OCI-LY7 (cell line): Measurements from ENCODE around the gene DCAF8L2. TPM values are rescaled to one million over a fixed set of nuclear protein-coding genes. Genes with fewer than 3 reads are reported as not detected.
"Not testable (repeated sequence)": the region's sequence is repeated elsewhere in the genome, so short reads cannot be mapped to it uniquely, and the experiment has no call there.

Experiments used
- BruUV-seq: library from RNA; stranded (reverse); fragments of 400-500 nt; replicated peaks from 2 replicates; lab custom pipeline; 2021; lab: Mats Ljungman, UMichigan
- CTCF ChIA-PET: fragments of 300-600 bp; sonication (Branson Sonifier 250); formaldehyde crosslinking; loops from one replicate; lab custom pipeline; 2022; ENCODE audit warnings: antibody characterized with exemption; ENCODE audit not compliant: unreplicated experiment; lab: Charles Lee
- POLR2A ChIA-PET: fragments of 300-600 bp; sonication (Branson Sonifier 250); formaldehyde crosslinking; loops from one replicate; lab custom pipeline; 2022; ENCODE audit warnings: antibody characterized with exemption; lab: Charles Lee
- DNase-seq: peaks from one replicate; pipeline ENCODE4 v3.0.0-alpha.2; 2015; ENCODE audit warnings: low spot score
- H2AFZ ChIP-seq: fragments of 200-600 bp; sonication (generic), shearing (Covaris generic); 2 replicates; pipeline ENCODE4 v1.6.1; 2014; ENCODE audit warnings: mild to moderate bottlenecking, antibody characterized with exemption, low read length, moderate library complexity
- H3K27ac ChIP-seq: fragments of 200-600 bp; sonication (generic); 2 replicates; pipeline ENCODE4 v1.5.1; 2014; ENCODE audit warnings: mixed run types, low read depth, mild to moderate bottlenecking, moderate library complexity, low read length, inconsistent platforms; ENCODE audit not compliant: poor library complexity, severe bottlenecking
- H3K36me3 ChIP-seq: fragments of 200-600 bp; sonication (generic); 2 replicates; pipeline ENCODE4 v1.6.1; 2014; ENCODE audit warnings: mild to moderate bottlenecking, antibody characterized with exemption, low read length, moderate library complexity, mixed read lengths; ENCODE audit not compliant: insufficient read depth
- H3K4me1 ChIP-seq: fragments of 200-600 bp; sonication (generic); 2 replicates; pipeline ENCODE4 v1.5.1; 2014; ENCODE audit warnings: mild to moderate bottlenecking, low read length; ENCODE audit not compliant: insufficient read depth, poor library complexity, severe bottlenecking
- H3K4me2 ChIP-seq: fragments of 200-600 bp; sonication (generic); 2 replicates; pipeline ENCODE4 v1.6.1; 2014; ENCODE audit warnings: mild to moderate bottlenecking, low read length
- H3K4me3 ChIP-seq: fragments of 200-600 bp; sonication (generic); 2 replicates; pipeline ENCODE4 v1.5.1; 2014; ENCODE audit warnings: mild to moderate bottlenecking, low read depth, low read length; ENCODE audit not compliant: poor library complexity, severe bottlenecking
- H3K79me2 ChIP-seq: fragments of 200-600 bp; sonication (generic); 2 replicates; pipeline ENCODE4 v1.6.1; 2016; ENCODE audit warnings: low read depth, mild to moderate bottlenecking, low read length, moderate library complexity, mixed read lengths; ENCODE audit not compliant: insufficient read depth
- H3K9me2 ChIP-seq: fragments of 200-600 bp; sonication (generic); 2 replicates; pipeline ENCODE4 v1.6.1; 2016; ENCODE audit warnings: mild to moderate bottlenecking, low read length, mixed read lengths; ENCODE audit not compliant: insufficient read depth
- H3K9me3 ChIP-seq: fragments of 200-600 bp; sonication (generic); 2 replicates; pipeline ENCODE4 v1.6.1; 2014; ENCODE audit warnings: mild to moderate bottlenecking, mixed run types, low read length, mixed read lengths
- H4K20me1 ChIP-seq: fragments of 200-600 bp; sonication (generic); 2 replicates; pipeline ENCODE4 v1.6.1; 2014; ENCODE audit warnings: mild to moderate bottlenecking, antibody characterized with exemption, low read length, moderate library complexity, mixed read lengths; ENCODE audit not compliant: insufficient read depth
- EZH2phosphoT487 ChIP-seq: fragments of 200-600 bp; sonication (generic); IDR thresholded peaks from 2 replicates; pipeline ENCODE4 v1.6.1; 2018; ENCODE audit warnings: low read depth, borderline replicate concordance, mild to moderate bottlenecking, mixed run types, antibody characterized with exemption, low read length, moderate library complexity, mixed read lengths
- intact Hi-C: fragments of 100-400 bp; cut with micrococcal nuclease; formaldehyde crosslinking; loops from one replicate; pipeline ENCODE4 v1.10.0; 2022; ENCODE audit not compliant: unreplicated experiment
- total RNA-seq, 2 experiments: library from RNA; depleted of rRNA in 1 of 2; stranded (reverse); fragments of >200 nt in 1 of 2; shearing (Covaris generic) in 1 of 2; gene quantifications; 2 replicates each; pipeline ENCODE4 v1.2.3, GENCODE V29; 2014 to 2022
- TF ChIP-seq, protein P1 (sequence below): fragments of 200-600 bp; sonication (generic); conservative IDR thresholded peaks from 2 replicates; pipeline ENCODE4 v1.5.1; 2014; ENCODE audit warnings: mild to moderate bottlenecking, antibody characterized with exemption, low read length, moderate library complexity, mixed read lengths

Gene DCAF8L2
- total RNA-seq, 2 experiments from 2014 or later, result not detected

DNA sequence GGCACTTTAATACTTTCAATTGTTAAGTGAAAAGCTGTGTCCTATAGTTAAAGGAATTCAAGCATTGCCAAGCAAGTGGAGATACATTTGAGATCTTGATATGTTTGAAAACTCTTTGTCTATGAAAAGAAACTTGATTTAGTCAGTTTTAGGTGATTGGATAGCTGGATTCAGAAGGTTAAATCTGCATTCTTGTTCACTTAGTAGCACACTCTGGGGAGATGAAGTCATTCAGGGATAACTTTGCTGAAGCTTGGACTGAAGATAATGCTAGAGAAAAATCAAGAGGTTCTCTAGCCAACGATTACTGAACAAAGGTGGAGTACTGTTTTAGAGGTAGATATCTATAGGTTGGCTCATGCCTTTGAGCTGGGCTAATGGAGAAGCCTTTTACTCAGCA, 90.6 kb downstream of the DCAF8L2 start:
- no peak for DNase-seq
- Histone ChIP-seq H2AFZ (no peak overlapping the region), H4K20me1 (no peaks in the 10 kb centered on the region), H3K4me3 (no peak overlapping the region), H3K9me3 (no peaks in the 10 kb centered on the region), H3K4me1 (no peaks in the 10 kb centered on the region), H3K9me2 (no peaks in the 10 kb centered on the region), H3K27ac (no peak overlapping the region), H3K36me3 (no peaks in the 10 kb centered on the region), H3K4me2 (no peak overlapping the region), H3K79me2 (no peaks in the 10 kb centered on the region)
- BruUV-seq, result no TSS peak
- ChIA-PET CTCF (no interaction called here), POLR2A (no interaction called here)
- intact Hi-C loops, result no loop called here
- TF ChIP-seq, protein P1, sequence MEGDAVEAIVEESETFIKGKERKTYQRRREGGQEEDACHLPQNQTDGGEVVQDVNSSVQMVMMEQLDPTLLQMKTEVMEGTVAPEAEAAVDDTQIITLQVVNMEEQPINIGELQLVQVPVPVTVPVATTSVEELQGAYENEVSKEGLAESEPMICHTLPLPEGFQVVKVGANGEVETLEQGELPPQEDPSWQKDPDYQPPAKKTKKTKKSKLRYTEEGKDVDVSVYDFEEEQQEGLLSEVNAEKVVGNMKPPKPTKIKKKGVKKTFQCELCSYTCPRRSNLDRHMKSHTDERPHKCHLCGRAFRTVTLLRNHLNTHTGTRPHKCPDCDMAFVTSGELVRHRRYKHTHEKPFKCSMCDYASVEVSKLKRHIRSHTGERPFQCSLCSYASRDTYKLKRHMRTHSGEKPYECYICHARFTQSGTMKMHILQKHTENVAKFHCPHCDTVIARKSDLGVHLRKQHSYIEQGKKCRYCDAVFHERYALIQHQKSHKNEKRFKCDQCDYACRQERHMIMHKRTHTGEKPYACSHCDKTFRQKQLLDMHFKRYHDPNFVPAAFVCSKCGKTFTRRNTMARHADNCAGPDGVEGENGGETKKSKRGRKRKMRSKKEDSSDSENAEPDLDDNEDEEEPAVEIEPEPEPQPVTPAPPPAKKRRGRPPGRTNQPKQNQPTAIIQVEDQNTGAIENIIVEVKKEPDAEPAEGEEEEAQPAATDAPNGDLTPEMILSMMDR, result no peak
- no peak for TF ChIP-seq EZH2phosphoT487

DNA sequence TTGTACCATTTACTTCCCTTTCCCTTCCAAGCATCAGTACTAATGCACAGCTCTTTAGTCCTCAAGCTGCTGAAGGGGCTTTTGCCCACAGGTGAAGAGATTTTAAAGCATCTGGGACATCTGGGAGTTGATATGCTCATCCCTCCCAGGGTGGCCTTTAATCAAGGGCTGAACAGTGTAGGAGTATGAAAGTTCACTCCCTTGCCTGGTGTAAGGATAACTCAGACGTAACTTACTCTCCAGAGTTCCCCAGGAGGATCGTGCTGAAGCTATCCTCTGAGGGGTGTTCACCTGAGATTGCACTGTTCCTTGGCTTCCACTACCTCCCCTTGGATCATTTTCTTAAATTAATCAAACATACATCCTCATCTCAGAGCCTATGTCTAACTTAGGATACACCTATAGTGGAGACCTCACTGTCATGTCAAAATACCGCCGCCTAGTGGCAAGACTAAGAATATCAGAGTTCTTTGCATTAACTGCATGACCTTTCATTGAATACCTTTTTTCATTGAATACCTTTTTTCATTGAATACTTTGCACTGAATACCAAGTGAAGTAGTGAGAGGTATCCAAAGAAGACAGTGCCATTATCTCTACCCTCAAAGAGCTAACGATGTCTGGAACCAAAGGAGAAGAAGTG, 93.5 kb downstream of the DCAF8L2 start:
- intact Hi-C loops, CTCF ChIA-PET, H3K4me3 ChIP-seq, H3K9me3 ChIP-seq, H3K4me2 ChIP-seq, H3K9me2 ChIP-seq, H4K20me1 ChIP-seq, BruUV-seq, H2AFZ ChIP-seq, POLR2A ChIA-PET, H3K36me3 ChIP-seq, H3K4me1 ChIP-seq, H3K79me2 ChIP-seq, H3K27ac ChIP-seq: not testable (repeated sequence)
- TF ChIP-seq, protein P1, result peak; percentile 68
- DNase-seq, result peak; percentile 16

DNA sequence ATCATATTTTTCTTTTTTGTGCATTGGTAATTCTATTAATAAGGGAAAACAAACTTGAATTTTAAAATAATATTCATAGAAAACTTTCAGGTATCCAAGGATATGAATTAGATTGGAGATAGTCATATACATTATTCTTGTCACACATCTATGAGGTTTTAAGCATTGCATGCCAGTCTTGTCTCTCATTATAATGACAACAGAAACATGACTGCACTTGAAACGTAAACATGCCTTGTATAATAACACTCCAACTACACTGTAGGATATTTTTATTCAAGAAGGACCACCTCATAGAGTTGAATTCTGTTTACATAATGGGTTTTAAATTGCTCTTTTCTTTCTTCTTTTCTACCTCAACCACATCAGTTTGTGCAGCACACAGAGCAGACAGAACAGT, 104.5 kb downstream of the DCAF8L2 start:
- H3K4me1 ChIP-seq, result no peaks in the 10 kb centered on the region
- intact Hi-C loops, result no loop called here
- H3K9me3 ChIP-seq, result no peaks in the 10 kb centered on the region
- CTCF ChIA-PET, result no interaction called here
- no peak for DNase-seq
- no peak overlapping the region for H3K4me3 ChIP-seq
- H3K79me2 ChIP-seq, result no peaks in the 10 kb centered on the region
- no peak for TF ChIP-seq EZH2phosphoT487
- TF ChIP-seq, protein P1, result no peak
- no peaks in the 10 kb centered on the region for H3K36me3 ChIP-seq
- H3K9me2 ChIP-seq, result no peaks in the 10 kb centered on the region
- no peak overlapping the region for H3K4me2 ChIP-seq
- H4K20me1 ChIP-seq, result no peaks in the 10 kb centered on the region
- no peak overlapping the region for H2AFZ ChIP-seq
- POLR2A ChIA-PET, result no interaction called here
- H3K27ac ChIP-seq, result no peak overlapping the region
- no TSS peak for BruUV-seq
